CD1c-positive myeloid dendritic cell (primary cell): Measurements from ENCODE around the gene HLA-DMA.
A peak's percentile ranks its signal among the peaks of the same experiment; 100 is the strongest.
"Not testable (repeated sequence)": the region's sequence is repeated elsewhere in the genome, so short reads cannot be mapped to it uniquely, and the experiment has no call there.

Experiments used
- DNase-seq: peaks from one replicate; pipeline ENCODE4 v3.0.0-alpha.2; 2016; ENCODE audit errors: extremely low spot score

Gene HLA-DMA

DNA sequence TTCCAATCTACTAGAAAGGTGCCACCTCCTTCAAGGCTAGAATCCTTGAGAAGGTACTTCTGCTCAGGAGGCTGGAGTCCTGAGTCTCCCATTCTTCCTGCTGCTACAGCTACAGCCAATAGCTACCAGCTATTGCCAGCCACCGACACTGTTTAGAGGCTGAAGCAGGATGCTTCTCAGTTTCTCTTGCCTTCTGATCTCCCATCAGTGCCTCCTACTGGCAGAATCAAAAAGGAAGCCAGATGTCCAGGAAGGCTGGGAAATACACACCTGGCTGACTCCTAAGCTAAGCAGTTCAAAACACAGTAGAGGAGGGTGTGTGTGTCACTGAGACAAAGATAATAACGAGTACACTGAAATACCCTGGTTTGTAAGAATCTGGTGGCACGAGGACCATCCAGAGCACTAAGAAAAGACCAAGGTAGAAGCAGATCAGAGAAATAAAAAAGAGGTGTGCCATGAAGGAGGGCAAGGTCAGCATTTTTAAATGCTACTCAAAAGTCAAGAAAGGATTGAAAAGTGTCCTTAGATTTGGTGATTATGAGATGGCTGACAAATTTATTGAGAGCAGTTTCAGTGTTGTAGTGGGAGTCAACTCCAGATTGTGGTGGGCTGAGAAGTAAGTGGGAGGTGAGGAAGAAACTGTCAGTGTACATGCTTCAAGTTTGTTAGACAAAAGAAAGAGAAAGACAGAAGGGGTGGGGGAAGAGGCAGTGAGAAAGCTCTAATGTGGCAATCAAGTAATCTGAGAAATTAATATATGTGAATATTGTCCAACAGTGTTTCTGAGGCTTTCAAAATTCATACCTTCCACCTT, 2.3 kb upstream of the HLA-DMA start:
- DNase-seq = no peak

- DNase-seq = no peak
Observed at GRCh38 chr6:32954267-32954666, 1.4 kb upstream of the HLA-DMA start.

- DNase-seq = no peak
Observed at GRCh38 chr6:32953775-32954174, 878 bp upstream of the HLA-DMA start.

- DNase-seq = no peak
Observed at GRCh38 chr6:32950449-32950848, 2.4 kb downstream of the HLA-DMA start.

GRCh38 chr6:32950010-32950409, 2.9 kb downstream of the HLA-DMA start:
- DNase-seq = no peak

DNA sequence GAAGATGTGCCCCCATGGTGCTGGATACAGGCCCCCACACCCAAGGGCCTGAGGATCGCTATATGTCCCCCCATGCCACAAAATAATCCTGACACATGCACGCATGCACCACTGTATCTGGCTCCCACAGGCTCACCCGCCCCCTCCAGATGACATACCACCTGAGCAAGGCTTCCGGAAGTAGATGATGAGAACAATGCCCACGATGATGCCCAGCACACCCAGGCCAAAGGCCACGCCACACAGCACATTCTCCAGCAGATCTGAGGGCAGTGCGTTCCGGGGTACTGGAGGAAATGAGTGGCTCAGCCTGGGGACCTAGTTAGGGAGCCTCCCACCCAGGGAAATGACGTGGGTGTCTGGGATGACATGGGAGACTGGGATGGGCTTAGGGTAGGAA, 3.8 kb downstream of the HLA-DMA start:
- no peak for DNase-seq

DNA sequence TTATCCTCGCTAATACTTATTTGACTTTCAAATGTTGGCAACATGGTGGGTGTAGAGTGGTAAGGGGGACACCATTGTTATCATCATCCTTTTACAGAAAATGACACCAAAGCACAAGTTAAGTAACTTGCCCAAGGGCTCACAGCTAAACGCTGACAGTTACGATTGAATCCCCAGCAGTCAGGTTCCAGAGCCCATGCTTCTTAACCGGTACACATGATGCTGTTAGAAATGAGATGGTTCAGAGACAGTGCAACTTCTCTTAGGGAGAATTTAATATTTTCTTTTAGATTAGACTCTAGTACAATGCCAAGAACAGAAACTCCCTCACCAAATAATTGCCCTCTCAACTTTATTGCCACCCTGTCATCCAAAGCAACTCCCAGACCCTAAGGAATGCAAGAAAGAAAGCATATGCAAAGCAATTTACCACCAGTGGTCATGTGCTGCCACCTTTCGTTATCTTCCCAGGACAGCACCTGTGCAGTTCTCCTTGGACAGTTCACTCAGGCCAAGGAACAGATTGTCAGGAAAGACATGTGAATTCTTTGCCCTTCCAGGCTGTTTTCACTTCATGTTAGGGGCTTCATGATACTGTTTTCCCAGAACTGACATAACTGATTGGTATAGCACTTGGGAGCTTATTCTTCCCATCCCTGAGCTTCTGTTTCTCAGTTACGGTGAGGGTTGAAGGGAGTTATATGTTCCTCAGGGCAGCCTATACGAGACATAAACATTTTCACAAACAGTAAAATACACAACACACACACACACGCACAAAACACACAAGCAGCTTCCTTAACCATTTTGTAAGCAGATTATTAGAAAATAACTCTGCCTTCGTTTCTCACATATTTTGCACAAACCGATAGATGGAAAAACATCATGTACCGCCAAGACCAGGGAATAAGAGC, 5.1 kb downstream of the HLA-DMA start:
- DNase-seq = peak; percentile 61

DNA sequence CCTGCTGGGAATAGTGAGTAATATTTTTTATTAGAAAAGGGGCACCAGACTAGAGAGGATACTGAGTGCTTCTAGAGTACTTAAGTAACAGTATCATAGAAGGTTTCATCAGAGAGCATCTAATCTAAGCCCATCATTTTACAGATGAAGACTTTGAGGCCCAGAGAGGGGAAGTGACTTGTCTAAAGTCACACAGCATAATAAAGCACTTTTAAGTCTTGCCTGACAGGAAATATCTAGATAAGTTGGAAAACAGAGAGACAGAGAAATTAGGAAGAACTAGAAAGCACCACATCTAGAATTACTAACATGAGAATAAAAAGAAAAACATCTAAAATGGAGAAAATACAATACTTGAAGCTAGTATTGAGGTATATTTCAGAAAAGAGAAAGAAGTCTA, 6.0 kb downstream of the HLA-DMA start:
- no peak for DNase-seq

DNA sequence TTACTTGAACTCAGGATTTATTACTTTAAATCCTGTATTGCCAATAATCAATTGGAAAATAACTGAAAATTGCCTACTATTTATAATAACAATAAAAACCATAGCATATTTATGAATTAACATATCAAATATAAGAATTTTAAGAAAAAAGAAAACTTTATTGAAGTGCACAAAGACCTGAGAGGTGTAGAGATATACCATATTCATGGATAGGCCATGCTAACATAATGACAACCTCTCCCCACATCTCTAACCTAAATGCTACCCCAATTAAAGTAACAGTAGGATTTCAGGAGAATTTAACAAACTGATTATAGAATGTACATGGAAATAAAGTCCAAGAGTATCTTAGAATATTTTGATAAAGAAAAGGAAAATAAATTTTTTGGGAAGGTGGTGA, 6.9 kb downstream of the HLA-DMA start:
- DNase-seq = no peak

- peak; percentile 95 for DNase-seq
Observed at GRCh38 chr6:32945108-32945760, 7.7 kb downstream of the HLA-DMA start.

DNA sequence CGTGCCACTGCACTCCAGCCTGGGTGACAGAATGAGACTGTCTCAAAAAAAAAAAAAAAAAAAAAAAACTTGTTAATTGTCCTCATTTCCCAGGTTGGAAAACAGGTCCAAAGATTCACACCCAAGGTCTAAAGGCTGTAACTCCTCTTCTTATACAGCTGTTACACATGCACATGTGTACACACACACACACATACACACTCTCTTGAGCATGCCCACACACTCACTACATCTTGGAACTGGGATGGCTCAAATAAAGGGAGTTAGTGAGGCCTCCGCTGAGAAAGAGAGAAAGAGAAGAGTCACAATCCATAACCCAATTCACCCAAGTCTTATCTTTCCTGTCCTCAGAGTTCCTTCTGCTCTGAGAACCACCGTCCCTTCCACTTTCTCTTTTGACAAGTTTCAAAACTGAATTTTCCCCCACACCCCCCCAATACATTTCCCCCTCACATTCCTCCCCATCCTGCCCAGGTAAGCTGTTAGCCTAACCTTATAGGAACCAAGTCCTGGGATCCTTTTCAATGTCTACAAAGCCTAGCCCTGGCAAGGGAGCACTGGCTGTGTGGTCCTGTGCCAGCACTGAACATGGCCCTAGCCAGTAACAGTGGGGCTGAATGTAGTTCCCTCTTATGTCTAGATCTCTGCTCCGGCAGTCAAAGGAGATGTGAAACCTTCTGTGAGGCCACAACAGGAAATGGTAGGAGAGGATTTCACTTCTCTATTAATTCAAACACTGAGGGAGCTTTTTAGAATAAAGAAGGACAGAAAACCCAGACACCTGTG, 8.8 kb downstream of the HLA-DMA start:
- peak; percentile 93 for DNase-seq

DNA sequence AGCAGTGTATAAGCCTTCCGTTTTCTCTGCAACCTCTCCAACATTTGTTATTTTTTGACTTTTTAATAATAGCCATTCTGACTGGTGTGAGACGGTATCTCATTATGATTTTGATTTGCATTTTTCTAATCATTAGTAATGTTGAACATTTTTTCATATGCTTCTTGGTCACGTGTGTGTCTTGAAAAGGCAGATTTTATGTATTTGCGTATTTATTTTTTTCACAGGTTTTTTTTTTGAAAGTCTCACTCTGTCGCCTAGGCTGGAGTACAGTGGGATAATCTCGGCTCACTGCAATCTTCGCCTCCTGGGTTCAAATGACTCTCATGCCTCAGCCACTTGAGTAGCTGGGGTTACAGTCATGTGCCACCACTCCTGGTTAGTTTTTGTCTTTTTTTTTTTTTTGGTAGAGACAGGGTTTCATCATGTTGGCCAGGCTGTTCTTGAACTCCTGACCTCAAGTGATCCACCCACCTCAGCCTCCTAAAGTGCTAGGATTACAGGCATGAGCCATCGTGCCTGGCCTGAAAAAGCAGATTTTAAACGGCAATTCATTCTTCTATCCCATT, 10.3 kb downstream of the HLA-DMA start:
- not testable (repeated sequence) for DNase-seq

DNA sequence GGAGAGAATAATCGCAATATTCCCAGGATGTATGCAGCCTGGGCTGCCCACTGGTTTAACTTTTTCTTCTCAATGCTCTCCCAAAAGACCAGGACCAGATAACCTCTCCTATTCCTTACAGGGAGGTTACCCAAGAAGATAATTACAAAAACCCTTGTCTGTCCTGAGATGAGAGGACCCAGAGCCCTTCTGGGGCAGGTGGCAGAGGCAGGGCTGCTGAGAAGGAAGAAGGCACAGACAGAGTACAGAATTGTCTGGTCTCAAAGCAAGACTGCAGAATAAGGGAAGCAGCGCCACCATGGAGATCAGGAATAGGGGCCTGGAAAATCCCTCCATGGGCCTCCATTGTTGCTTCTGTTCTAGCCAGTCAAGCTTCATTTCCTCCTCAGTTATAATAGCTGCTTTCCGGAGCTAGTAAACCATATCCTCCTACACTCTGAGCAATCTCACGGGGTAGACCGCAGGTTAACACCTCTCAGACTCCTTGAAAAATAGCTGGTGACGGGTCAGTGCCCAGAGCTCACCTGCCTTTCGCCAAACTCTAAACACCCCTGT, 11.6 kb downstream of the HLA-DMA start:
- peak; percentile 82 for DNase-seq

DNA sequence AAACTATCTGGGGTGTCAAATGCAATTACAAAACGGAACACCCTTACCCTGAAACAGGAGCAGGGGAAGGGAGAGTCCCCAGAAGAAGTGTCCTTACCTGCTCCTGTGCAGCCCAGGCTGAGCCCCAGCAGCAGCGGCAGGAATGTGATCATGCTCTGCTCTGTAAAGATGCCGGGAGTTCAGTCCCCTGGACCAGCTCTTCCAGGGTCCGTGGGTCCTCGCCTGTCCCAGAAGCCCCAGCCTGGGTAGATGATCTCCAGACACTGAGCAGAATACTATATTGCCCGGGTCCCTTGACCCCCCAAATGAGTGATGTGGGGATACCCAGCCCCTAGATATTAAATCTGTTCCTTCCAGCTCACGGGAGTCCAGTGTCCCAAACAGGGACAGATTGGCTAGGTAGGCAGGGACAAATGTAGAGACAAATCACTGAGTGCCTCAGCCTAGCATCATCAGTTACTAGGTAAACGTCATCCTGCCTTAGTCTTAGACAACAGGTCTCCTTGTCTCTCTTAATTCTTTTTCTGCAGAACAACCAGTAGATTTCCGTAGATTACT, 12.2 kb downstream of the HLA-DMA start, which contains the start of gene HLA-DMB:
TSS of gene HLA-DMB (minus strand) at position 373 of the 558 bp plus-strand sequence. CDS start at position 152, 221 bp downstream.
- DNase-seq = peak; percentile 93

DNA sequence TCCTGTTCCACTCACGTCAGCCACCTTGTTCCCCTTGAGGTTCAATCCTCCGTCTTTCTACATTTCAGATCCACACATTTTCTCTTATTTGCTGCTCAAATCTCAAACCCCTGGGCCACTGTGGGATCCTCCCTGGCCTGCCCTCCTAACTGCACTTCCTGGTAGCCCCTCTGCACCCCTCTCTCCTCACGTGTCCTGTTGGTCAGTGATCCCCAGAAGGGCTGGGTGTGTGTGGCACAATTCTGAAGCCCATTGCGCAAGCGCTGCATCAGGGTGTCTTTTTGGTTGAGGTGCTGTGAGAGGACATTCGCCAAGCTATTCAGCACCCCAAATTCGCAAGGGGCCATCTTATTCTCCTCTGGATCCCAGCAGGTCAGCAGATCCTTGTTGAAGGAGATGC, 14.4 kb downstream of the HLA-DMA start:
- DNase-seq = no peak

- peak; percentile 83 for DNase-seq
Observed at GRCh38 chr6:32937230-32937633, 15.7 kb downstream of the HLA-DMA start.

DNA sequence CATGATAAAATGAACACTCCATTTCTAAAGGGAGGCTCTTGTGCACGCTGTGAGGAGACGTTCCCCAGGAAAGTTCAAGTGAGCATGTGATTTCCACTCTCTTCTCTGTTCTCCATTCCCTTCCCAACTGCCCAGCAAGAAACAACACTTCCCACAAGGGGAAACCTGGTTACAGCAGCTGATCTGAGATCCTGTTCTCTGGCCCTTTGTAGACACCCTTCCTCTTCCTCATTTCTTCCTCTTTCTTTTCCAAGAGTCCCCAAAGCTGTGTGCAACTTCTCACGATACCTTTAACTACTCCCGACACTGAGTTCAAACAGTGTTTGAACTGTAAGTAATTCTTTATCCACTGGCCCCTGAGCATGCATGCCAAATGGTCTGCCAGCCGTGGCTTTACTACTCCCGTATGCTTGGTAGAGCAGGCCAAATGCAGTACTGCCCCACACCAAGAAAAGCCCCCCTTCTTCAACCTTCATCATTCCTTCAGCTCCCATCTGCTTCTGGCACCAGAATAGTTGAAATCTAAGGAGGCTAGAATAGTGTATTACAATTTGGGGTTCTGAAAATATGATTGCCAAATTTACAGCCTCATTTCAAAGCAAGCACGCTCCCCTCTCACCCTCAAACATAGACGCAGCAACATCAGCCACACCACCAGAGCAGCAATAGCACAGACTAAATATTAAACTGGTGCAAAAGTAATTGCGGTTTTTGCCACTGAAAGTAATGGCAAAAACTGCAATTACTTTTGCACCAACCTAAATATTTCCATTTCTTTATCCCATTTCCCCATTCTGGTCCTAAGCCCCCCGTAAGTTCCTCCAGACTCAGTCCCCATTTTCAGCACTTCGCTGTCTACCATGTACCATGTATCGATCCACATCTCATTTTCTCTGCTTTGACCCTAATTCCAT, 16.4 kb downstream of the HLA-DMA start:
- DNase-seq = peak; percentile 83

DNA sequence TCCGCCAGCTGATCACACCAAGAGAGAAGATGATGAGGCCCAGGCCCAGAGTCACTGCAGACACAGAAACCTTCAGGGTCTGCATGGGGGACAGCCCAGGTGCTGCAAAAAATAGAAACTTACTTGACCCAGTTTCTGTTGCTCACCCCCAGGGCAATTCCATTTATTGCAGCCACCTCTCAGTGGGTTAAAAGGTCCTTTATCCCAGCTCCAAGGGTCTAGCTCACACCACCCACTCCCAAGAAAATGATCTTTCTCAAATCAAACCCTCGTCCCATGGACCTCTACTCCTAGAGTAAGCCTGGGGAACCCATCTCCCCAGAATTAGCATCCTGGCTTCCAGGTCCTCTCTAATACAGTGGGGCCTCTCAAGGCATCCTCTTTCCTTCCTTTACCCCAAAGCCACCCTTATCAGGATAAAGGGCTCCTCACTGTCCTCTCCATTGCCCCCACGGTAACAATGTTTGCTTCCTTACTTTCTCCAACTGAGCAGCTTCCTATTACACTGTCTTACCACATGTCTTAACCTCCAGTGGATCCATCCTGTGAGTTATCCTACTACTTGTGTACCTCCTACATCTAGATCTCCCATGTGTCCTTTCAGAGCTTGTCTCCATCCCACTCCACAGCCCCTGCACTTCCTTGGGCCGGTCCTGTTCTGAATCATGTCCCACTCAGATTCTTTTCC, 17.2 kb downstream of the HLA-DMA start:
- no peak for DNase-seq

- DNase-seq = peak; percentile 86
Observed at GRCh38 chr6:32933661-32934085, 19.2 kb downstream of the HLA-DMA start.
